HG02870 (cell line): ENCODE measurements around the gene NFE2L3.
"Not testable (repeated sequence)": the region's sequence is repeated elsewhere in the genome, so short reads cannot be mapped to it uniquely, and the experiment has no call there.

Source experiments
- ATAC-seq: cut with Tn5 transposase; IDR thresholded peaks from one replicate; pipeline ENCODE4 v1.9.1; 2021; ENCODE audit warnings: mild to moderate bottlenecking, moderate library complexity; ENCODE audit not compliant: unreplicated experiment

Gene NFE2L3

DNA sequence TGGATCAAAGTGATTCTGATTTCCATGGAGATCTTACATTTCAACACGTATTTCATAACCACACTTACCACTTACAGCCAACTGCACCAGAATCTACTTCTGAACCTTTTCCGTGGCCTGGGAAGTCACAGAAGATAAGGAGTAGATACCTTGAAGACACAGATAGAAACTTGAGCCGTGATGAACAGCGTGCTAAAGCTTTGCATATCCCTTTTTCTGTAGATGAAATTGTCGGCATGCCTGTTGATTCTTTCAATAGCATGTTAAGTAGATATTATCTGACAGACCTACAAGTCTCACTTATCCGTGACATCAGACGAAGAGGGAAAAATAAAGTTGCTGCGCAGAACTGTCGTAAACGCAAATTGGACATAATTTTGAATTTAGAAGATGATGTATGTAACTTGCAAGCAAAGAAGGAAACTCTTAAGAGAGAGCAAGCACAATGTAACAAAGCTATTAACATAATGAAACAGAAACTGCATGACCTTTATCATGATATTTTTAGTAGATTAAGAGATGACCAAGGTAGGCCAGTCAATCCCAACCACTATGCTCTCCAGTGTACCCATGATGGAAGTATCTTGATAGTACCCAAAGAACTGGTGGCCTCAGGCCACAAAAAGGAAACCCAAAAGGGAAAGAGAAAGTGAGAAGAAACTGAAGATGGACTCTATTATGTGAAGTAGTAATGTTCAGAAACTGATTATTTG is 33.3 kb downstream of the NFE2L3 start:
- ATAC-seq: no peak

DNA sequence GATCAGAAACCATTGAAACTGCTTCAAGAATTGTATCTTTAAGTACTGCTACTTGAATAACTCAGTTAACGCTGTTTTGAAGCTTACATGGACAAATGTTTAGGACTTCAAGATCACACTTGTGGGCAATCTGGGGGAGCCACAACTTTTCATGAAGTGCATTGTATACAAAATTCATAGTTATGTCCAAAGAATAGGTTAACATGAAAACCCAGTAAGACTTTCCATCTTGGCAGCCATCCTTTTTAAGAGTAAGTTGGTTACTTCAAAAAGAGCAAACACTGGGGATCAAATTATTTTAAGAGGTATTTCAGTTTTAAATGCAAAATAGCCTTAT is 33.8 kb downstream of the NFE2L3 start:
- no peak for ATAC-seq

DNA sequence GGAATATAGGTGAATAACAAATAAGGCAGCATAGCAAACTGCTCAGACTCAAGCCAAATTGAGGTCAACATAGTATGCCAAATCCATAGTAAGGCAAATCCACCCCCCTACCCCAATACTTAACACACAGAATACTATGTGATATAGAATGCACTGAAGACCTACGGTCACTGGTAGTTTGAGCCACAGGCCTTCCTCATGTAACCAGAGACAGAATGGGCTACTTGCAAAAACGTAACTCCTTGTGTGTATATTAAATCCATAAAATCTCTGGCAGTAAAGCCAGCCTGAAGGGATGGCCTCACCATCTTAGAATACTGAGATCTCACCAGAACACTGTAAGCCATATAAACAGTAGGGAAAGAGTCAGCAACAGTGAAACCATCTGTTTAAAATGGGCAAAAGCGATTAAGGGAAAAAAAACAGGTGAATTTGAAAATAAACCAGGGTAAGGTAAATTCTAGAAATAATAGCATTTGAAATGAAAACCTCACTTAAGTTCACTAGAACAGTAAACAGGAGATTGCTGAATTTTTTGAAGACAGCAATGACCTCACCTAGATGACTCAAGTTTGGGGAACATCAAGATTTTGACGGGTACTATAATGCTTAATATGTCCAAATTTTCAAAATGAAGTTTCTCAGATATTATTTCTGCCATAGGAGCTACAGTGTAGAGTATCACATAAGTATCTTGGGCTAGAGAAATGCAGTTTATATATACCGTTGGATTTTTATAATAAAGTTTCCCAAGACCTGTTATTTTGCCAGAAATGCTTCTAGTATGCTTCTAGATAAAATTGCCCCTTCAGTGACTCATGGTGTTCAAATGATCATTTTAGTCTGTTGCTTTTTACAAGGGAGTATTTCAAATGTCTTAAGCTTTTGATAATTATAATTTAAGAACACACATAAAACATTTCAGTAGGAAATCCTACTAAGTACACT is 34.6 kb downstream of the NFE2L3 start:
- no peak for ATAC-seq

DNA sequence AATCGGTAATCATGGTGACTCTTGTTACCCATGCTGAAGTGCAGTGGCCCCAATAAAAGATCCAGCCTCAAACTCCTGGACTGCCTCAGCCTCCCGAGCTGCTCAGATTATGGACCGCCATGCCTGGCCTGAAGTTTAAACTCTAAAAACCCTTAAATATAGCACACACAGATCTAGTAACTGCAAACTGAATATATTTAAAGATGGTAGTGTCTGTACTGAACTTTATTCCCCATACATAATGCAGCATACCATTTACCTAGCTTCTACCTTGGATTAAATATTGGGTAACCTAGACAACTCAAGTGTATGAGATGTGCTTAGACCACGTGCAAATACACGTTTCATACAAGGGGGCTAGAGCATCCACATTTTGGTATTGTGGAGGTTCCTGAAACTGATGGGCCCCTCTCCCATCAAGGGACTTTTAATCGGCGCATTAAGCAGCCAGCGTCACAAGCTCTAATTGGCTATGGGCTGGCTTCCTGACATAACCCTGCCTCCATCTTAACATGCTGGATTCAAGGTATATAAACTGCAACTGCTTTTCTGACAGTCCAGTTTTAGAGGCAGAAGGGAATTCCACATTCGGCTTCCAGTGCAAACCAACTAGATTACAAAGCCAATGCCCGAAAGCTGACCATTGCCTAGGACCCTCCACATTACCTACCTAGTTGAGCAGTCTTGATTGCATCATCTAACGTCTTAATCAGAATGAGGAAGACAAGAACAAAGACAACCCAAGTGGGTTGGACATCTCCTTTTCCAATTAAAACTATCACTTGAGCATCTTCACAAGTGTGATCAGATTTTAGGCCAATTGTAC is 35.6 kb downstream of the NFE2L3 start:
- ATAC-seq: no peak

DNA sequence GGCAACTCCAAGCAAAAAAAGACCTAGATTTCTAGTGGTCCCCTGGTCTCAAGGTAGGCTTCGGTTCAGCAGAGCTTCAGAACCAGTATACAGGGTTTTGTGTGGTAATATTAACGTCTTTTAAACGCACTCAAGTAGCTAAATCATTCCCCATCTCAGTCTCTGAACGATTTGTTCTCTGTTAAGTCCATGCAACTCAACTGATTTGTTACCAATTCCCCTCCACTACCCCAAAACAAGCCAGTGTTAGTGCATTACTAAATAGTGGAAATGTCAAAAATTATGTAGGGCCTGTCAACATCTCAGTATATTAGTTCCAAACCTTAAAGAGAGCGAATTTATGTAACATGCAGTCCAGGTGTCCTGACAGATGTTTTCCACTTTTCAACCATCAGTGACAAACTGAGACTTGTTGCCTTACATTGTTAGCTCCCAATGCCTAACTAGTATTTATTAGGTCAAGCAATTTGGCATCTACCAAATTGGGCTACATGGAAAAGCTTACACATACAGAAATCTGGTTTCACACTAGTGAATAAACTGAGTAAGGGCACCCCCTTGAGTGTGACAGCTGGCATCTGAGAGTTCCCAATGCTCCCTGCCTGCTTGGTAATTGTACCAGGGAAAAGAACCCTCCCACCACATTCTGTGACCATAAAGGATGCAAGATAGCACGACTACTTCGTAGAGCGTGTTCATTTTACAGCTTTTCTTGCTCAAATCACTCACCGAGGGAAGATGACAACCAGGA is 36.4 kb downstream of the NFE2L3 start:
- ATAC-seq: no peak

DNA sequence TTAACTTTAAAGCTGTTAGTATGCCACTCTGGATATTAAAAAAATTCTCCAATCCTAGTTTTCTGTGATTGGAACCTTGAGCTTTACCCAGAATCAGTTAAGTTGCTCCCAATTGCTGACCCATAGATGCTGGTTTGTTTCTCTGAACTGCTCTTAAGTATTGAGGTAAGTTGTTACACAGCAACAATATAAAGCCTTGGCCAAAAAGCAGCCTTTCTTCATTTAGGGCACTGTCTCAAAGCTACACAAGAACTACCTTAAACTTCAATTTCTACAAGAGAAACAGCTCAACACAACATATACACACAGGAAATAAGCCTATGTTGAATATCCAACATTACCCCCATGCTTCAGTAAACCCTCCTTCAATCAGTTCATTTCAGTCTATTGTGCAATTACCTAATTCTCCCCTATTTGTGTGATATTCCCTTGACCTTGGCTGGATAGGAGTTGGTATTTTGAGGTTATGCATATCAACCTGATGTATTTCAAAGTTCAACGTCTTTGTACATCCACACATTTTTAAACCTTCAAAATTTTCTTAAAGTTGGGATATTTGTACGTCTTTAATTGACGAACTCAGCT is 37.1 kb downstream of the NFE2L3 start:
- no peak for ATAC-seq

DNA sequence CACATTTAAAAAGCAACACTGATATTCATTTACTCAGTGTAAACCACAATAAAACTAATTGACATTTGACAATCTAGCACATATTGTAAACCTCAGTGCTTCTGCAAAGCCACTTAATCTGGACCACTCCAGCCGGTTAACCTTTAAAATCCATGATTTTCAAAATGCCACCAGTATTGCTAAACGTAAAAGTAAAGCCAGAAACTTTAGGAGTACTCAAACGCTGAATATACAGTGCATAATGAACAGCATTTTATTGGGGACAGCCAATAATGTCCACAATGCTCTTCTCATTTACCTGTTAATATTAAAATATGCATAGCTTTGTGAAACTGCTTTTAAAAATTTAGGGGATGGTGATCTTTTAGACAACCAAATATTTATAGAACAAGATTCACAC is 37.7 kb downstream of the NFE2L3 start:
- ATAC-seq: no peak

DNA sequence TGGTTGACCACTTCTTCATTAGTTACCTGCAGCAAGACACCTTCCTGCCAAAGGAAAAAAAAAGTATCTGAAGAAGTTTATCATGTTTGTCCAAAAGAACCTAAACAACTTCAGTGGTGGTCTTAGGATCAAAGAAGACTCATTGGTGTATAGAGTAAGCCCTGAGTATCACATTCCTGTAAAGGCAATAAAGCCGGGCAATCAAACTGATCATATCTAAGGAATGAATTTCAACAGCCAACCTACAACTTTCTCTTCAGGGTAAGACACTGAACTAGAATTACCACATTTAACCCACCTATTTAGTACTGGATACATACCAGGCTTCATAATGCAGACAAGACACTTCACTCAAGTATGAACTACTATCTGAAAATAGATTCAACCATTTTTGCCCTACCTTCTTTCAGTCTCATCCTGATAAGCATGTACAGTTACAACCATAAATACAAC is 38.4 kb downstream of the NFE2L3 start:
- ATAC-seq: no peak

DNA sequence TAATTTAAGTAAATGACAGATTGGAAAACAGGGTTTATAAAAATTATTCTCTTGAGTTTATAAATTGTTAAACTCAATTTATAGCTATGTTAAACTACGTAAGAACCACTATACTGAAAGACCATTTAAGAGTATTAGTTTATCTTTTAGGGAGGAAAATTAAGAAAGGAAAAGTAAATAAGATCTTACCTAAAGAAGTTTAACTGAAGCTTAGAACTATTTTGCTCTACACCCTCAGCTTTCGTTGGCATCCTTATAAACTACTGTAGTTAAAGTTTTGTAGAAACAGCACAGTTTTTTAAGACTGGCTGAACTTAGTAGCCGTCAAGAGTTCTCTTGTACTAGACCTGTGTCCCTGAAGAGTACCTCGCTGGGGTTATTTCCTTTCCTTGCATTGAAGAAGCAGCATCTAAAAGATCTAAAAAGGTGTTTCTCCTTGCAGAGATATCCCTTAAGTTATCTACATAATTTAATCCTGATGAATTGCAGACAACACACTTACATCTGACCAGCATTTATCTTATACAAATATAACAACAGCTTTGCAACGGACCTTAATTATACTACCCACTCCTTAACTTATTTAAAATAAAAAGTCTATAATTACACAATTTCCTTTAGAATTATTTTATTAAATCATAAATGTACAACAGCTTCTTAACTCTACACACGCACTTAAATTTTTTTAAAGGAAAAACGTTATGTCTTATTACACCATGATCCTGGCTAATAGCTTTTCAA is 39.4 kb downstream of the NFE2L3 start:
- ATAC-seq: no peak

DNA sequence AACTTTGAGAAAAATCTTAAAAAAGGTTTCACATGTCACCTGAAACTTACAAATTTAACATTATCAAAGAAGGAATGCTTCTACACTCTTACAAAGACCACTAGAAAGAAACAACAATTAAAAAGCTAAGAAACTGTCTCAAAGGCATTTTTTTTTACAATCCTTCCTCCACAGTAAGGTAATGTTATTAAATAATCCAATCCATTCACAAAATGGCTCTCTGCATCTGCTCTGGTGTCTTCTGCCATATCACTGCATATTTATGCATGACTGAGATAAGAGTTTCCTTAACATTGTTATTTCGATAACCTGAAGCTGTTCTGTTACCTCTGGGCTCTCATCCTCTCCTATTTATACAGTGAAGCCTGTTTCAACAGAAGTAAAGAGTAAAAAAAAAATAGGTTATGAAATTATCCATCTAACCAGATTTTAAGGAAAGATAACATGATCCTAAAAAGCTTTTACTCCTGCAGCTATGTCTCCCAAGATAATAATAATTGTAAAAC is 40.0 kb downstream of the NFE2L3 start:
- ATAC-seq: no peak

DNA sequence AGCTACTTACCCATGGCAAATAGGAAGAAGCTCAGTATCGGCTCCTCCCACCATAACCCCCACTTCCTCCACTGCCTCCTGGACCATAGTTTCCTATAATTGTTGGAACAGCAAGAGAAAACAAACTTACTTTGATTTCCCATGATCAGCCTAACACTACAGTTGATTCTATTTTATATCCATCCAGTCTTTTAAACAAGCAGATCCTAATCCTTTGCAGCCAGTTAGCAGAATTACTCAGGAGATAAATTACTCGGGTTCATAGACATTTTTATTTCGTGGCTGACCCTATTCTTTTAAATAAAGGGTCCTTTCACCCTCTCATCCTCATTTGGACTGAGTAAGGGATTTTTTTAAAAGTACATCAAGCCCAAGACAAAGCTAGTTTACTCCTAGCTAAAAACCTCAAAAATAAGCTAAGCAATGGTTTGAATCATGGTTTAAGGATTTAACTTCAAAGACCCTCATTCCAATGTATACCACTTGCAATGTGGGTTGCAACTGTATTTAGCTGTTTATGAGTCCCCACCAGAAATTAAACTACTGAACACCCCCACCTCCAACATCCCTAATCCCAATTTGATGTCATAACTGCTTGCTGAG is 40.6 kb downstream of the NFE2L3 start:
- no peak for ATAC-seq

DNA sequence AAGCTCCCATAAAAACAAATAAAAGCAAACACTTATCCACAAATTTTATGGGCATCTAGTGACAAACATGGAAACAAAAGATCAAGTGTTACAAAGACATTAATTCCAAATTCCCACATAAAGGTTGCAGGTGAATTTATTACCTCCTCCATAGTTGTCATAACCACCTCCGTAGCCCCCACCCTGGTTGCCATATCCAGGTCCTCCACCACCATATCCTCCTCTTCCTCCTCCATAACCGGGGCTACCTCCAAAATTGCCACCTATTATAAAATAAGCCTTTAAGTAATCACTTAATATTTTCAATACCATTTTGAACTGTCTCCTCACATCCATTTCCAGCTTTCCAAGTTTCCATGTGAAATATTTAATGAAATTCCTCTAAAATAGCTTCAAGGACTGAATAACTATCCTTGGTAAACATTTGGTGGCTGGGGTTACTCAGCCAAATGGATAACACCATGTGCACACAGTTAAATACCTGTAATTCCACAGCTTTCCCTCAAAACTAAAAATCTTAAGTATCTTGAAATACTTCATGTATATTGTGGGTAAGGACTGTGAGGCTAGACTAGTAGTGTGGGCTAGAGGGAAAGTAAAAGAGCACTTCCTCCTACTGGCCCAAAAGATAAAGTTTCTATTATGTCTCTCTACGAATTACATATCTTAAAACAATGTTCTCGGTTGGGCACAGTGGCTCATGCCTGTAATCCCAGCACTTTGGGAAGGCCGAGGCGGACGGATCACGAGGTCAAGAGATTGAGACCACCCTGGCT is 41.6 kb downstream of the NFE2L3 start:
- no peak for ATAC-seq

DNA sequence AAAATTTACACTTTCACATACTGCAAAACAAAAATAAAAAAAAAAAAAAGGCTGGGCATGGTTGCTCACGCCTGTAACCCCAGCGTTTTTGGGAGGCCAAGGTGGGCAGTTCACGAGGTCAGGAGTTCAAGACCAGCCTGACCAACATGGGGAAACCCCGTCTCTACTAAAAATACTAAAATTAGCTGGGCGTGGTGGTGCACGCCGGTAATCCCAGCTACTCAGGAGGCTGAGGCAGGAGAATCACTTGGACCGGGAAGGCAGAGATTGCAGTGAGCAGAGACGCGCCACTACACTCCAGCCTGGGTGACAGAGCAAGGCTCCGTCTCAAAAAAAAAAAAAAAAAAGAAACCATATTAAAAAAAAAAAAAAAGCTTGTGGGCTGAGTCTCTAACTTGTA is 42.8 kb downstream of the NFE2L3 start:
- not testable (repeated sequence) for ATAC-seq

DNA sequence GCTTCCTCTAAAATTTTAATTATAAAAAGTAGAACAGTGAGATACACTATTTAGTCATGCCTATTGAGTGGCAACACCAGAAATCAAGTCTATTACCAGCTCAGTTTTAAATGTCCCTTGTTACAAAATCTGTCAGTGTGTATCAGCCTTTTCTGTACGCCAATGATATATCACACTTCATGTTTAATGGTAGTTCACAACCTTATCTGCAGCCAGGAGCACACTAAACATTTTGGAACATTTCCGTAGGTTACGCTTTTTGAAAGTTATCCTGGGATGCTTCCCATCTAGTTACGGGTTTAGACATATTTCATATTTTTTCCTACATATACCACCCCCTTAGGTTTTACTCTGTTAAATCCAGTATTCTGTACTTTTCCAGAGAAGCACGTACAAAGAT is 43.2 kb downstream of the NFE2L3 start:
- no peak for ATAC-seq

DNA sequence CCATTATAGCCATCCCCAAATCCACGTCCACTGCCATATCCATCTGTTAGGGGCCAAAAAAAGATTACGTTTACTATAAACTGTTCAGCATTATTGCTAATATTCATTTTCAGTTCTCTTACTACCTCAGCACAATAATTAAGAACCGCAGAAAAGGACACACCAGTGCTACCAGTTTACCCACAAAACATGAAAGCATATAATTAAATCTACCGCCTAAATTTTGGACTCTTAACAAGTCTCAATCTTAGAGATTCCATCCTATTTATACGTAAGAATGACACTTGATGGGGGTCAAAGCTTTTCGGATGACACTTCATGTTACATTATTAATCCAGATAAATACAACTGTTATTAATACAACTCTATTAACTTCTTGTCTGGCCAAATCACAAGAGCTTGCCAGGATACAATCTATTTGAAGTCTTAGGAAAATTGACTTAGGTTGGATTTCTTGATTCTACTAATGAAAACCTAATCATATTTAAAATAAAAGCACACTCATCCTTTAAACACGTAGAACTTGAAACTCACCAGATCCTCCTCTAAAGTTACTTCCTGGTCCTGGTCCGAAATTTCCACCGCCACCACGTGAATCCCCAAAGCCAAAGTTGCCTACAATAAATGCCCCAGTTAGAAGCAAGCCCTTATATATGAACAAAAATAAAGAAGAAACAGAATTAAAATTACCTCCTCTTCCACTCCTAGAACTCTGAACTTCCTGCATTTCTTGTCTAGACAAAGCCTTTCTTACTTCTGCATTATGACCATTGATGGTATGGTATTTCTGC is 44.1 kb downstream of the NFE2L3 start:
- no peak for ATAC-seq

DNA sequence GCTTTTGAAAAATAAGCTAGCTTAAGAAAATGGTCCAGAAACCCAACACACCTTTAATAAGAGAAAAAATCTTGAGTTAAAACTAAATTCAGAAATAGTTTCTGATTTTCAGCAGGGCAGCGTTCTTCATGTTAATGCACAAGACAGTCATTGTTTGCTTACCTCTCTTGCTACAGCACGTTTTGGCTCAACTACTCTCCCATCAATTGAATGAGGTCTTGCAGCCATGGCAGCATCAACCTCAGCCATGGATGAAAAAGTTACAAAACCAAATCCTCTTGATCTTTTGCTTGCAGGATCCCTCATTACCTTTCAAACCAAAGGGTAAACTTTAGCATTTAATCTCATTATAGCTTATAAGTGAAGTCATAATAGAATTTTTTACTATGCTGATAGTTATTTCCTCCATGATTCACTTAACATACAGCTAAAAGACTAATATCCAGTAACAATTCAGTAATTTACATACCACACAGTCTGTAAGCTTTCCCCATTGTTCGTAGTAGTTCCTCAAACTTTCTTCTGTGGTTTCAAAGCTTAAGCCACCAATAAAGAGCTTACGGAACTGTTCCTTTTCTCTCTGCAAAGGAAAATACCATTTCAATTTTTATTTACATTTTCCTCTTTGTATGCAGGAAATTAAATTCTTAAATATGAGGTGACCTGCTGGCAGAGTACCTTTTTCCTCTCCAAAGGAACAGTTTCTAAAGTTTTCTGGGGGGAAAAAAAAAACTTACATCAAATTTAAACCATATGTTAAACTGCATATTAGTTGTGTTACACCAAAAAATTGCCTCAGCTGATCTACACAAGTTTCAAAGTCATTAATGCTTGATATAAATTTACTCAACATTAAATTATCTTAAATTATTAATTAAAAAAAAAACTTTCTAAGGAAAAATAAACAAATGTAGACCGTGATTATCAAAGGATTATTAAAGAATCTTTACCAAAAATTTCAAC is 45.4 kb downstream of the NFE2L3 start:
- ATAC-seq: no peak
